Measurements from ENCODE around the gene SLC26A3. TPM values are rescaled to one million over a fixed set of nuclear protein-coding genes. Genes with fewer than 3 reads are reported as not detected.
A peak's percentile ranks its signal among the peaks of the same experiment; 100 is the strongest.

SLC26A3 gene
- total and polyA plus RNA-seq, 2 experiments from 2014 or later: not detected

GRCh38 chr7:107788216-107788615 is 14.8 kb downstream of the SLC26A3 start:
- no peaks in the 10 kb centered on the region; the same call in 2 of the 3 replicates for H3K9me3 Mint-ChIP-seq
- ATAC-seq (peak; percentile 60), DNase-seq (ENCODE audit: low spot score) (peak; percentile 38)
- H3K36me3 Mint-ChIP-seq (ENCODE audit: low read depth): no peaks in the 10 kb centered on the region
- Histone ChIP-seq H4K20me1 (replicated peaks; ENCODE audit: insufficient read depth) (no peaks in the 10 kb centered on the region), H3K79me2 (replicated peaks; ENCODE audit: insufficient read depth) (no peaks in the 10 kb centered on the region), H3K27ac (ENCODE audit: low read depth) (no peak overlapping the region), H3K9me2 (ENCODE audit: insufficient read depth) (no peaks in the 10 kb centered on the region; the same call in 1 of the 2 replicates), H3K4me1 (ENCODE audit: insufficient read depth) (peaks cover 22% of the 10 kb centered on the region), H3K36me3 (ENCODE audit: insufficient read depth) (no peaks in the 10 kb centered on the region), H2AFZ (no peak overlapping the region), H3F3A (replicated peaks; ENCODE audit: low read depth) (no peaks in the 10 kb centered on the region), H3K4me3 (no peak overlapping the region), H3K4me2 (peak overlapping the region; percentile 4; the same call in 1 of the 2 replicates), H3K27me3 (ENCODE audit: insufficient read depth) (no peaks in the 10 kb centered on the region)
- TF ChIP-seq NANOG (IDR thresholded peaks at IDR 0.05; ENCODE audit: borderline replicate concordance) (no peak), REST (IDR thresholded peaks at IDR 0.05; ENCODE audit: unreplicated experiment) (no peak), JUNB (IDR thresholded peaks at IDR 0.05; ENCODE audit: unreplicated experiment) (no peak), CTCF (conservative IDR thresholded peaks at IDR 0.05; ENCODE audit: low read depth in 2 of 2) (no peak), EZH2 (IDR thresholded peaks at IDR 0.05; ENCODE audit: low read depth, unreplicated experiment) (no peak), CREB1 (CRISPR knock-in tag; IDR thresholded peaks at IDR 0.05; ENCODE audit: low read depth) (no peak), POLR2AphosphoS5 (IDR thresholded peaks at IDR 0.05; ENCODE audit: low read depth) (no peak), ETS1 (IDR thresholded peaks at IDR 0.05) (no peak), STAT1 (IDR thresholded peaks at IDR 0.05; ENCODE audit: unreplicated experiment) (no peak), ZNF331 (CRISPR knock-in tag; IDR thresholded peaks at IDR 0.05; ENCODE audit: low read depth) (no peak), ZNF462 (CRISPR knock-in tag; IDR thresholded peaks at IDR 0.05) (no peak), ZNF114 (CRISPR knock-in tag; IDR thresholded peaks at IDR 0.05) (no peak), EZH2phosphoT487 (IDR thresholded peaks at IDR 0.05; ENCODE audit: unreplicated experiment) (no peak)
- H3K27me3 Mint-ChIP-seq (ENCODE audit: insufficient read depth, low read depth, poor library complexity): peaks cover 2% of the 10 kb centered on the region
- H3K27ac Mint-ChIP-seq: peak overlapping the region; percentile 31; the same call in 1 of the 2 replicates
- no peak overlapping the region for H3K4me3 Mint-ChIP-seq
- H3K4me1 Mint-ChIP-seq: peaks cover 28% of the 10 kb centered on the region
